ENCODE data around the gene CAVIN3. TPM values are rescaled to one million over a fixed set of nuclear protein-coding genes. Genes with fewer than 3 reads are reported as not detected.
"Not testable (repeated sequence)": the region's sequence is repeated elsewhere in the genome, so short reads cannot be mapped to it uniquely, and the experiment has no call there.

CAVIN3 gene
- total RNA-seq, 4 donors from 2014 or later = 12.9 to 53.6 (median 34.1) TPM

DNA sequence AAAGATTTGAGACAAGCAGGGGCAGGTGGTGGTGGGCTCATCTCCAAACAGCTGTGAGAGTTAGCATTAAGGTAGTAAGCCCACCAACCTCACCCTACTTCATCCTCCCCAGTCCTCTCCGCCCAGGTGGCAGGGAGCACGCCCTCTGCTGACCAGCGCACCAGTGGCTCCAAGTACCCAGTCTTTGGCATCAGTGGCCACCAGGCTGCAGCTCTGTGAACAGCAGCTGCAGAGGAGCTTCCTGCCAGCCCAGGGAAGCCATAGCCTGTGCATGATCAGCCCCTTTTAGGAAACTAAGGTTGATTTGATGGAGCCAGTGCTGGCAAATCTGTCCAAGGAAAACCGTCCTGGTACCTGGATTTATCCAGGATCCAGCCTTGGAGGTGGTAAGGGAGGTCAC, 21.7 kb downstream of the CAVIN3 start:
- no peaks in the 10 kb centered on the region for H3K36me3 ChIP-seq
- in situ Hi-C loops (cut with MboI; ENCODE audit: low sequenced_read_pairs in 4 of 4) = loop anchor here in 1 of 4 donors (10.0 kb wide), 1 partner anchor 56 kb away; no protein-coding TSS in a partner anchor
- DNase-seq = peak in 1 of 2 donors; percentile 14
- no peaks in the 10 kb centered on the region for H3K9me3 ChIP-seq
- intact Hi-C loops (cut with DNase I; ENCODE audit: low total_unique reads) = no loop called here
- H3K27me3 ChIP-seq = no peaks in the 10 kb centered on the region
- no peak overlapping the region for H3K4me3 ChIP-seq
- no peak overlapping the region for H3K27ac ChIP-seq
- no peaks in the 10 kb centered on the region for H3K4me1 ChIP-seq
- ATAC-seq = peak in 1 of 2 donors; percentile 70
- TF ChIP-seq, protein P1, sequence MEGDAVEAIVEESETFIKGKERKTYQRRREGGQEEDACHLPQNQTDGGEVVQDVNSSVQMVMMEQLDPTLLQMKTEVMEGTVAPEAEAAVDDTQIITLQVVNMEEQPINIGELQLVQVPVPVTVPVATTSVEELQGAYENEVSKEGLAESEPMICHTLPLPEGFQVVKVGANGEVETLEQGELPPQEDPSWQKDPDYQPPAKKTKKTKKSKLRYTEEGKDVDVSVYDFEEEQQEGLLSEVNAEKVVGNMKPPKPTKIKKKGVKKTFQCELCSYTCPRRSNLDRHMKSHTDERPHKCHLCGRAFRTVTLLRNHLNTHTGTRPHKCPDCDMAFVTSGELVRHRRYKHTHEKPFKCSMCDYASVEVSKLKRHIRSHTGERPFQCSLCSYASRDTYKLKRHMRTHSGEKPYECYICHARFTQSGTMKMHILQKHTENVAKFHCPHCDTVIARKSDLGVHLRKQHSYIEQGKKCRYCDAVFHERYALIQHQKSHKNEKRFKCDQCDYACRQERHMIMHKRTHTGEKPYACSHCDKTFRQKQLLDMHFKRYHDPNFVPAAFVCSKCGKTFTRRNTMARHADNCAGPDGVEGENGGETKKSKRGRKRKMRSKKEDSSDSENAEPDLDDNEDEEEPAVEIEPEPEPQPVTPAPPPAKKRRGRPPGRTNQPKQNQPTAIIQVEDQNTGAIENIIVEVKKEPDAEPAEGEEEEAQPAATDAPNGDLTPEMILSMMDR (IDR thresholded peaks at IDR 0.05 in 4 of 5, conservative IDR thresholded peaks at IDR 0.05 in 1 of 5) = peak in 4 of 5 experiments; percentile 16 to 61 (median 49)
- no peak for TF ChIP-seq POLR2A (IDR thresholded peaks at IDR 0.05)

DNA sequence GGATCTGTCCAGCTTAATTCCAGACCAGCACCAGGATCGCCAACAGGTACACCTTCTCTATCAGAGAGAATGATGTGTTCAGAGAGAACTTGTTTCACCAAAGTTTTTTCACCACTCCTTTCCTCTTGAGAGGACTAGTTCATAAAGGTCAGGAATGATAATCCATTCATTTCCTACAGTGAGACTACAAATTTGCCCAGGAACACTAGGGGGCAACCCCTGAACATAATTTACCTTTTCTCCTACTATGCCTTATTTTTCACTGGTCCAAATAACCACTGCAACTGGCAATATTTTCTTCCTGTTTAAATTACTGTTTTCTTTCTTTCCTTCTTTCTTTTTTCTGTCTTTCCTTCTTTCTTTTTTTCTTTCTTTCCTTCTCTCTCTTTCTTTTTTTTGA, 22.5 kb downstream of the CAVIN3 start:
- Histone ChIP-seq H3K4me3 (no peak overlapping the region), H3K4me1 (no peaks in the 10 kb centered on the region), H3K27ac (no peak overlapping the region), H3K36me3 (no peaks in the 10 kb centered on the region), H3K9me3 (no peaks in the 10 kb centered on the region), H3K27me3 (no peaks in the 10 kb centered on the region)
- ATAC-seq = no peak
- intact Hi-C loops (cut with DNase I; ENCODE audit: low total_unique reads) = no loop called here
- no peak for DNase-seq
- no peak for TF ChIP-seq POLR2A (IDR thresholded peaks at IDR 0.05)
- TF ChIP-seq, protein P1 (IDR thresholded peaks at IDR 0.05 in 4 of 5, conservative IDR thresholded peaks at IDR 0.05 in 1 of 5) = peak in 1 of 5 experiments; percentile 27
- in situ Hi-C loops (cut with MboI; ENCODE audit: low sequenced_read_pairs in 4 of 4) = loop anchor here in 1 of 4 donors (10.0 kb wide), 1 partner anchor 57 kb away; no protein-coding TSS in a partner anchor

DNA sequence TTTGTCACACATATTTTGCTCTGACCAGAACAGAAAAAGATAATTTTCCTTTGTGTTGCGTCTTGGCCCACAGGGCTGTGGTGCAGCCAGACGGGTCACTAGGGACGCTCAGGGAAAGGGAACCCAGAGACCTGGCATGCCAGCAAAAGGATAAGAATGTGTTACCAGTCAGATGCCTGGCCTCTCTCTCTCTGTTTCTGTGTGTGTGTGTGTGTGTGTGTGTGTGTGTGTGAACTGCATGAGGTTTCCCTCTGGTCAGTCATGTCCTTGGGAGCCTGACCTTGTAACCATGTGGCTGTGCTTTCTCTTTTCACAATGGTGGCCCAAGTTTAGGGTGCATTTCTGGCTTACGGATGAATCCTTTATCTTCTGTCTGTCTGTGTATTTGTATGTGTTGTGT, 35.3 kb downstream of the CAVIN3 start:
- TF ChIP-seq POLR2A (IDR thresholded peaks at IDR 0.05) = no peak
- TF ChIP-seq, protein P1 (IDR thresholded peaks at IDR 0.05 in 4 of 5, conservative IDR thresholded peaks at IDR 0.05 in 1 of 5) = no peak
- no peaks in the 10 kb centered on the region for H3K4me1 ChIP-seq
- intact Hi-C loops (cut with DNase I; ENCODE audit: low total_unique reads) = no loop called here
- no peak for ATAC-seq
- no peak overlapping the region for H3K27ac ChIP-seq
- DNase-seq = no peak
- H3K36me3 ChIP-seq = no peaks in the 10 kb centered on the region
- no peaks in the 10 kb centered on the region for H3K9me3 ChIP-seq
- no peak overlapping the region for H3K4me3 ChIP-seq
- H3K27me3 ChIP-seq = no peaks in the 10 kb centered on the region
- in situ Hi-C loops (cut with MboI; ENCODE audit: low sequenced_read_pairs in 4 of 4) = no loop called here

DNA sequence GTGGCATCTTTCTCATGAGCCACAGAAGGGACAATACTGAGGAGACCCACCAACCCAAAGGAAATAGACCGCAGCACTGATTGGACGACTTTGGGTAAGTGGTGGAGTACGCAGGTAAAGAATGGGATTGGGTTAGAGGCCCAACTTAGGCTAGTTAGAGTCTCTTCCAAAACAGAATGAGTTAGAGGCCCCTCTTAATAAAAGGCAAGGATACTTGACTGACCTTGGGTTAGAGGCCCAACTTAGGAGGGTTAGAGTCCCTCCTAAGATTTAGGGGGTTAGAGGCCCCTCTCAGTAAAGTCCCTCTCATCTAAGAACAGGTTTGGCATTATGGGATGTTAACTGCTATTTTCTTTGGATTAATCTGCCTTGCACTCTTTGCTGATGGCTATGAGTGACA, 36.1 kb downstream of the CAVIN3 start:
- H3K9me3 ChIP-seq = no peaks in the 10 kb centered on the region
- no peaks in the 10 kb centered on the region for H3K27me3 ChIP-seq
- ATAC-seq = no peak
- TF ChIP-seq, protein P1 (IDR thresholded peaks at IDR 0.05 in 4 of 5, conservative IDR thresholded peaks at IDR 0.05 in 1 of 5) = no peak
- in situ Hi-C loops (cut with MboI; ENCODE audit: low sequenced_read_pairs in 4 of 4) = no loop called here
- H3K4me3 ChIP-seq = no peak overlapping the region
- intact Hi-C loops (cut with DNase I; ENCODE audit: low total_unique reads) = no loop called here
- no peaks in the 10 kb centered on the region for H3K4me1 ChIP-seq
- H3K36me3 ChIP-seq = no peaks in the 10 kb centered on the region
- H3K27ac ChIP-seq = no peak overlapping the region
- DNase-seq = no peak

DNA sequence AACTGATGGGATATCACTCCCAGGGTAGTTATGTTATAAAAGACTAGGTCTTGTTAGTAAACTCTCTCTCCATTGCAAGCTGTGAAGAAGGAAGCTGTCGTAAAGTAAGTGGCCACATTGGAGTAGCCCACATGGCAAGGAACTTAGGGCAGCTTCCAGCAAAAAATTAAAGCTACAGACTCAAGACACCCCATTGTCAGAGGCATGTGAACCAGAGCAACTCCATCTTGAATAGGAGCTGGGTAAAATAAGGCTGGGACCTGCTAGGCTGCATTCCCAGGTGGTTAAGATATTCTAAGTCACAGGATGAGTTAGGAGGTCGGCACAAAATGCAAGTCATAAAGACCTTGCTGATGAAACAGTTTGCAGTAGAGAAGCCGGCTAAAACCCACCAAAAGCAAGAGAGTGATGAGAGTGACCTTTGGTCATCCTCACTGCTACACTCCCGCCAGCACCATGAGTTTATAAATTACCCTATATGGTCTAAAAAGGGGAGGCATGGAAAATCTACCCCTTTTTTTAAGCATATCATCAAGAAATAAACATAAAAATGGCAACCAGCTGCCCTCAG, 36.8 kb downstream of the CAVIN3 start:
- ATAC-seq (no peak), DNase-seq (no peak)
- Histone ChIP-seq H3K36me3 (no peaks in the 10 kb centered on the region), H3K9me3 (no peaks in the 10 kb centered on the region), H3K4me3 (no peak overlapping the region), H3K27ac (no peak overlapping the region), H3K4me1 (no peaks in the 10 kb centered on the region), H3K27me3 (no peaks in the 10 kb centered on the region)
- in situ Hi-C loops (cut with MboI; ENCODE audit: low sequenced_read_pairs in 4 of 4) = no loop called here
- intact Hi-C loops (cut with DNase I; ENCODE audit: low total_unique reads) = no loop called here
- TF ChIP-seq POLR2A (IDR thresholded peaks at IDR 0.05) = no peak
- TF ChIP-seq, protein P1 (IDR thresholded peaks at IDR 0.05 in 4 of 5, conservative IDR thresholded peaks at IDR 0.05 in 1 of 5) = no peak

DNA sequence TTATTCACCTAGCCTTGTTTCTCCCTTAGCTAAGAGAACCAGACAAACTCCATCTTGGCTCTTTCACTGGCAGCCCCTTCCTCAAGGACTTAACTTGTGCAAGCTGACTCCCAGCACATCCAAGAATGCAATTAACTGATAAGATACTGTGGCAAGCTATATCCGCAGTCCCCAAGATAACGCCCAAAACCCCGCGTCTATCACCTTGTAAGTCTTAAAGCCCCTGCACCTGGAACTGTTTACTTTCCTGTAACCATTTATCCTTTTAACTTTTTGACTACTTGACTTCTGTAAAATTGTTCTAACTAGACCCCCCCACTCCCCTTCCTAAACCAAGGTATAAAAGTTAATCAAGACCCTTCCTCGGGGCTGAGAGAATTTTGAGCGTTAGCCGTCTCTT, 39.5 kb downstream of the CAVIN3 start:
- ATAC-seq; H3K27ac ChIP-seq; H3K36me3 ChIP-seq; in situ Hi-C loops (cut with MboI; ENCODE audit: low sequenced_read_pairs in 4 of 4); DNase-seq; H3K4me1 ChIP-seq; intact Hi-C loops (cut with DNase I; ENCODE audit: low total_unique reads); H3K27me3 ChIP-seq; H3K4me3 ChIP-seq; H3K9me3 ChIP-seq: not testable (repeated sequence)
